ENCODE data around the gene RAX.

DNA sequence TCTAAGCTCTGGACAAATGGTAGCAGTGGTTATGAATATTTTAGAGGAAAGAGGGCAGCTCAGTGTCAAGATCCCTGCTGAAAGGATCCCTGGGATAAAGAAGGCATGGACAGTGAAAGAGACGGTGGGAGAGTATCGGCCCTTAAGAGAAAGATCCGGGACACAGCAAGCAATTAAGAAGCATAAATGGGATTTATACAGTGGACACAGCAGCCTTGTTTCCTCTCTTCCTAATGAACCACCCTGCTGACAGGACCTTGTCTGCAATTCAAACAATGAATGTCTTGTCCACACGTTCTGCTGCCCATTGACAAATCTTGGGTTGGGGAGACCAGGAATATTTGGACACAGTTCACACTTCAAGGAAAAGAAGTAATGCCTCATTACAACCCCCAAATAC is 28.7 kb upstream of the RAX start:
- no peak for TF ChIP-seq ZBTB49 (tag by site-specific recombination; IDR thresholded peaks at IDR 0.05; ENCODE audit: low read depth)
- TF ChIP-seq, protein P1, sequence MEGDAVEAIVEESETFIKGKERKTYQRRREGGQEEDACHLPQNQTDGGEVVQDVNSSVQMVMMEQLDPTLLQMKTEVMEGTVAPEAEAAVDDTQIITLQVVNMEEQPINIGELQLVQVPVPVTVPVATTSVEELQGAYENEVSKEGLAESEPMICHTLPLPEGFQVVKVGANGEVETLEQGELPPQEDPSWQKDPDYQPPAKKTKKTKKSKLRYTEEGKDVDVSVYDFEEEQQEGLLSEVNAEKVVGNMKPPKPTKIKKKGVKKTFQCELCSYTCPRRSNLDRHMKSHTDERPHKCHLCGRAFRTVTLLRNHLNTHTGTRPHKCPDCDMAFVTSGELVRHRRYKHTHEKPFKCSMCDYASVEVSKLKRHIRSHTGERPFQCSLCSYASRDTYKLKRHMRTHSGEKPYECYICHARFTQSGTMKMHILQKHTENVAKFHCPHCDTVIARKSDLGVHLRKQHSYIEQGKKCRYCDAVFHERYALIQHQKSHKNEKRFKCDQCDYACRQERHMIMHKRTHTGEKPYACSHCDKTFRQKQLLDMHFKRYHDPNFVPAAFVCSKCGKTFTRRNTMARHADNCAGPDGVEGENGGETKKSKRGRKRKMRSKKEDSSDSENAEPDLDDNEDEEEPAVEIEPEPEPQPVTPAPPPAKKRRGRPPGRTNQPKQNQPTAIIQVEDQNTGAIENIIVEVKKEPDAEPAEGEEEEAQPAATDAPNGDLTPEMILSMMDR (tag by site-specific recombination; IDR thresholded peaks at IDR 0.05): no peak
- TF ChIP-seq SP2 (tag by site-specific recombination; IDR thresholded peaks at IDR 0.05): no peak
- no peak for TF ChIP-seq SALL2 (tag by site-specific recombination; IDR thresholded peaks at IDR 0.05; ENCODE audit: borderline replicate concordance)
- TF ChIP-seq PBX3 (CRISPR knock-in tag; IDR thresholded peaks at IDR 0.05): no peak
- TF ChIP-seq, protein P2, sequence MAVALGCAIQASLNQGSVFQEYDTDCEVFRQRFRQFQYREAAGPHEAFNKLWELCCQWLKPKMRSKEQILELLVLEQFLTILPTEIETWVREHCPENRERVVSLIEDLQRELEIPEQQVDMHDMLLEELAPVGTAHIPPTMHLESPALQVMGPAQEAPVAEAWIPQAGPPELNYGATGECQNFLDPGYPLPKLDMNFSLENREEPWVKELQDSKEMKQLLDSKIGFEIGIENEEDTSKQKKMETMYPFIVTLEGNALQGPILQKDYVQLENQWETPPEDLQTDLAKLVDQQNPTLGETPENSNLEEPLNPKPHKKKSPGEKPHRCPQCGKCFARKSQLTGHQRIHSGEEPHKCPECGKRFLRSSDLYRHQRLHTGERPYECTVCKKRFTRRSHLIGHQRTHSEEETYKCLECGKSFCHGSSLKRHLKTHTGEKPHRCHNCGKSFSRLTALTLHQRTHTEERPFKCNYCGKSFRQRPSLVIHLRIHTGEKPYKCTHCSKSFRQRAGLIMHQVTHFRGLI (tag by site-specific recombination; IDR thresholded peaks at IDR 0.05): no peak
- TF ChIP-seq ZNF776 (tag by site-specific recombination; IDR thresholded peaks at IDR 0.05; ENCODE audit: borderline replicate concordance): no peak
- TF ChIP-seq, protein P3, sequence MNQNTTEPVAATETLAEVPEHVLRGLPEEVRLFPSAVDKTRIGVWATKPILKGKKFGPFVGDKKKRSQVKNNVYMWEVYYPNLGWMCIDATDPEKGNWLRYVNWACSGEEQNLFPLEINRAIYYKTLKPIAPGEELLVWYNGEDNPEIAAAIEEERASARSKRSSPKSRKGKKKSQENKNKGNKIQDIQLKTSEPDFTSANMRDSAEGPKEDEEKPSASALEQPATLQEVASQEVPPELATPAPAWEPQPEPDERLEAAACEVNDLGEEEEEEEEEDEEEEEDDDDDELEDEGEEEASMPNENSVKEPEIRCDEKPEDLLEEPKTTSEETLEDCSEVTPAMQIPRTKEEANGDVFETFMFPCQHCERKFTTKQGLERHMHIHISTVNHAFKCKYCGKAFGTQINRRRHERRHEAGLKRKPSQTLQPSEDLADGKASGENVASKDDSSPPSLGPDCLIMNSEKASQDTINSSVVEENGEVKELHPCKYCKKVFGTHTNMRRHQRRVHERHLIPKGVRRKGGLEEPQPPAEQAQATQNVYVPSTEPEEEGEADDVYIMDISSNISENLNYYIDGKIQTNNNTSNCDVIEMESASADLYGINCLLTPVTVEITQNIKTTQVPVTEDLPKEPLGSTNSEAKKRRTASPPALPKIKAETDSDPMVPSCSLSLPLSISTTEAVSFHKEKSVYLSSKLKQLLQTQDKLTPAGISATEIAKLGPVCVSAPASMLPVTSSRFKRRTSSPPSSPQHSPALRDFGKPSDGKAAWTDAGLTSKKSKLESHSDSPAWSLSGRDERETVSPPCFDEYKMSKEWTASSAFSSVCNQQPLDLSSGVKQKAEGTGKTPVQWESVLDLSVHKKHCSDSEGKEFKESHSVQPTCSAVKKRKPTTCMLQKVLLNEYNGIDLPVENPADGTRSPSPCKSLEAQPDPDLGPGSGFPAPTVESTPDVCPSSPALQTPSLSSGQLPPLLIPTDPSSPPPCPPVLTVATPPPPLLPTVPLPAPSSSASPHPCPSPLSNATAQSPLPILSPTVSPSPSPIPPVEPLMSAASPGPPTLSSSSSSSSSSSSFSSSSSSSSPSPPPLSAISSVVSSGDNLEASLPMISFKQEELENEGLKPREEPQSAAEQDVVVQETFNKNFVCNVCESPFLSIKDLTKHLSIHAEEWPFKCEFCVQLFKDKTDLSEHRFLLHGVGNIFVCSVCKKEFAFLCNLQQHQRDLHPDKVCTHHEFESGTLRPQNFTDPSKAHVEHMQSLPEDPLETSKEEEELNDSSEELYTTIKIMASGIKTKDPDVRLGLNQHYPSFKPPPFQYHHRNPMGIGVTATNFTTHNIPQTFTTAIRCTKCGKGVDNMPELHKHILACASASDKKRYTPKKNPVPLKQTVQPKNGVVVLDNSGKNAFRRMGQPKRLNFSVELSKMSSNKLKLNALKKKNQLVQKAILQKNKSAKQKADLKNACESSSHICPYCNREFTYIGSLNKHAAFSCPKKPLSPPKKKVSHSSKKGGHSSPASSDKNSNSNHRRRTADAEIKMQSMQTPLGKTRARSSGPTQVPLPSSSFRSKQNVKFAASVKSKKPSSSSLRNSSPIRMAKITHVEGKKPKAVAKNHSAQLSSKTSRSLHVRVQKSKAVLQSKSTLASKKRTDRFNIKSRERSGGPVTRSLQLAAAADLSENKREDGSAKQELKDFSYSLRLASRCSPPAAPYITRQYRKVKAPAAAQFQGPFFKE (tag by site-specific recombination; IDR thresholded peaks at IDR 0.05; ENCODE audit: borderline replicate concordance): no peak
- no peak for TF ChIP-seq ZNF561 (tag by site-specific recombination; IDR thresholded peaks at IDR 0.05; ENCODE audit: borderline replicate concordance)
- TF ChIP-seq ZNF175 (tag by site-specific recombination; IDR thresholded peaks at IDR 0.05): no peak
- TF ChIP-seq PATZ1 (tag by site-specific recombination; IDR thresholded peaks at IDR 0.05): no peak
- no peak for TF ChIP-seq HOXA7 (CRISPR knock-in tag; IDR thresholded peaks at IDR 0.05; ENCODE audit: borderline replicate concordance)

Measured in HEK293 (cell line).